Thoracic aorta (tissue), 2 donors: ENCODE data around the gene PARP12. TPM values are rescaled to one million over a fixed set of nuclear protein-coding genes. Genes with fewer than 3 reads are reported as not detected.

ENCODE experiments used
- ATAC-seq: fragments of 150-250 bp; one replicate; pipeline ENCODE4 v1.8.0; 2017; ENCODE audit warnings: low read depth; ENCODE audit not compliant: insufficient number of reproducible peaks, low FRiP score
- DNase-seq: peaks from one replicate; pipeline ENCODE4 v3.0.0-alpha.2; 2020; ENCODE audit warnings: low spot score
- H3K27ac ChIP-seq, 2 donors: fragments of 200-600 bp; sonication (generic); 1 replicate in 1 of 2; 2 replicates in 1 of 2; pipeline ENCODE4 v1.5.1; 2016; ENCODE audit warnings: mild to moderate bottlenecking in 2 of 2, moderate library complexity in 2 of 2
- H3K27me3 ChIP-seq: fragments of 200-600 bp; sonication (generic); replicated peaks from 2 replicates; pipeline ENCODE4 v1.6.0; 2016; ENCODE audit warnings: mild to moderate bottlenecking; ENCODE audit not compliant: insufficient read depth
- H3K36me3 ChIP-seq: fragments of 200-600 bp; sonication (generic); one replicate; pipeline ENCODE4 v1.5.1; 2016
- H3K4me1 ChIP-seq, 2 donors: fragments of 200-600 bp; sonication (generic); 1 replicate in 1 of 2; 2 replicates in 1 of 2; pipeline versions ENCODE4 v1.5.1 to v1.6.0; 2016; ENCODE audit warnings: low read depth in 2 of 2, mild to moderate bottlenecking in 1 of 2; ENCODE audit not compliant: control insufficient read depth in 1 of 2
- H3K4me3 ChIP-seq: fragments of 200-600 bp; sonication (generic); 2 replicates; pipeline ENCODE4 v1.5.1; 2016; ENCODE audit warnings: mild to moderate bottlenecking
- H3K9me3 ChIP-seq: fragments of 200-600 bp; sonication (generic); 2 replicates; pipeline ENCODE4 v1.5.1; 2016
- CTCF ChIP-seq: fragments of 200-600 bp; sonication (generic); IDR thresholded peaks from one replicate; pipeline ENCODE4 v1.5.1; 2019; ENCODE audit warnings: antibody characterized with exemption
- total RNA-seq, 2 donors: library from RNA; depleted of rRNA; stranded (reverse); fragments of >200 nt; gene quantifications; one replicate each; pipeline versions ENCODE4 v1.1.0 to v1.2.3, GENCODE V29; 2016

Gene PARP12
- total RNA-seq, 2 donors from 2014 or later, result 51.6 to 53.1 TPM

DNA sequence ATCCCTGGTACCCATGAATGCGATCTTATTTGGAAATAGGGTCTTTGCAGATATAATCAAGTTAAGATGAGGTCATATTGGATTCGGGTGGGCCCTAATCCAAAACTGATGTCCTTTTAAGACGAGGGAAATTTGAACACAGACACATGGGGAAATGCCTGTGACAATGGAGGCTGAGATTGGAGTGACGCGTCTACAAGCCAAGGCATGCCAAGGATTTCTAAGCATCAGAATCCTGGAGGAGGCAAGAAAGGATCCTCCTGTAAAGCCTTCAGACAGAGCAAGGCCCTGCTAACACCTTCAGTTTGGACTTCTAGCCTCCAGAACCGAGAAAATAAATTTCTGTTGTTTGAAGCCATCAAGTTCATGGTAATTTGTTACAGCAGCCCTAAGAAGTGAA lies 18.5 kb downstream of the PARP12 start:
- Histone ChIP-seq H3K27ac (no peak overlapping the region), H3K36me3 (peaks cover 7% of the 10 kb centered on the region), H3K27me3 (no peaks in the 10 kb centered on the region), H3K4me3 (no peak overlapping the region), H3K4me1 (peaks cover 0 to 12% of the 10 kb centered on the region in 2 donors), H3K9me3 (no peaks in the 10 kb centered on the region)
- DNase-seq (no peak), ATAC-seq (no peak)
- no peak for TF ChIP-seq CTCF

DNA sequence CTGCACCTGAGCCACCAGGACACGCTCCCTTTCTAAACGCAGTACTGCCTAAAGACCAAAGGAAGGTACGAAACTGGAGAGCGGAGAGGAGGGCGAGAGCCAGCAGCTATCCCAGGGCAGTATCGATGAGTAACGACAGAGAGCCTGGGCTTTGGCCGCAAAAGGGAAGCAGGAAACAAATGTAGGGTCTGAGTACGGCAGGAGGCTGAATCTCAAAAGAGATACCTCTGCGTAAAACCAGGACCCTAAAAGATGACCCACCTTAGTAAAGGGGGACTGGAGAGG lies 20.4 kb downstream of the PARP12 start:
- no peak overlapping the region for H3K4me3 ChIP-seq
- peaks cover 0 to 9% of the 10 kb centered on the region in 2 donors for H3K4me1 ChIP-seq
- peaks cover 14% of the 10 kb centered on the region for H3K36me3 ChIP-seq
- ATAC-seq (no peak), DNase-seq (no peak)
- H3K27me3 ChIP-seq, result no peaks in the 10 kb centered on the region
- no peaks in the 10 kb centered on the region for H3K9me3 ChIP-seq
- no peak for TF ChIP-seq CTCF
- no peak overlapping the region for H3K27ac ChIP-seq

- Histone ChIP-seq H3K9me3 (no peaks in the 10 kb centered on the region), H3K27me3 (no peaks in the 10 kb centered on the region), H3K4me3 (no peak overlapping the region), H3K36me3 (peaks cover 16% of the 10 kb centered on the region), H3K4me1 (peaks cover 0 to 9% of the 10 kb centered on the region in 2 donors), H3K27ac (no peak overlapping the region)
- TF ChIP-seq CTCF, result no peak
- ATAC-seq (no peak), DNase-seq (no peak)
Observed at GRCh38 chr7:140041659-140042385, 20.9 kb downstream of the PARP12 start.

GRCh38 chr7:140039896-140040295 lies 22.9 kb downstream of the PARP12 start:
- H3K36me3 ChIP-seq, result peaks cover 16% of the 10 kb centered on the region
- H3K27me3 ChIP-seq, result no peaks in the 10 kb centered on the region
- DNase-seq (no peak), ATAC-seq (no peak)
- TF ChIP-seq CTCF, result no peak
- no peaks in the 10 kb centered on the region for H3K9me3 ChIP-seq
- no peaks in the 10 kb centered on the region for H3K4me1 ChIP-seq
- H3K4me3 ChIP-seq, result no peak overlapping the region
- no peak overlapping the region for H3K27ac ChIP-seq

GRCh38 chr7:140039066-140039465 lies 23.7 kb downstream of the PARP12 start:
- no peak for TF ChIP-seq CTCF
- H3K36me3 ChIP-seq, result peaks cover 16% of the 10 kb centered on the region
- no peak for DNase-seq

More at GRCh38 chr7:140039066-140039465, 23.7 kb downstream of the PARP12 start:
- Histone ChIP-seq H3K27ac (no peak overlapping the region), H3K4me1 (no peaks in the 10 kb centered on the region), H3K27me3 (no peaks in the 10 kb centered on the region), H3K4me3 (no peak overlapping the region), H3K9me3 (no peaks in the 10 kb centered on the region)
- ATAC-seq, result no peak
